GM19239 (cell line): Measurements from ENCODE around the gene DRC7.
"Not testable (repeated sequence)": the region's sequence is repeated elsewhere in the genome, so short reads cannot be mapped to it uniquely, and the experiment has no call there.

ENCODE experiments used
- DNase-seq: peaks from one replicate; pipeline ENCODE4 v3.0.0; 2011; ENCODE audit warnings: low spot score; ENCODE audit not compliant: insufficient read length
- FAIRE-seq: peaks from 2 replicates; lab custom pipeline; 2011; peaks lifted over from hg19 to GRCh38; lab: Jason Lieb, UNC

Gene DRC7

DNA sequence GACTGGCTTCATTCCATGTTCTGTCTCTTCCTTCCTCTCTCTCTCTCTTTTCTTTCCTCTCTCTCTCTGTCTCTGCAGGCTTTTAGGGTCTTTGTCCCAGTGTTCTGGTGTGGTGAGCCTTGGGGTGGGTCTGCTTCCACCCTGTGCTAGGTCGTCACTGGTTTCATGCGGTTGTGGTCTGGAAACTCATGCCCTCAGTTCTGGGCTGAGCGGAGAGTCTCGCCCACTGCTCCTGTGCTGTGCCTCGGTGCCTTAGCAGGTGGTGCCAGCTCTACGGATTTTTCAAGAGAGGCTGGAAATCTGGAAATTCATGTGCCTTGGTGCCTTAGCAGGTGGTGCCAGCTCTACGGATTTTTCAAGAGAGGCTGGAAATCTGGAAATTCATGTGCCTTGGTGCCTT, 51.7 kb downstream of the DRC7 start:
- FAIRE-seq, DNase-seq: not testable (repeated sequence)

- no peak for DNase-seq
- no peak for FAIRE-seq
Measured at GRCh38 chr16:57747091-57747490, 52.5 kb downstream of the DRC7 start.

- FAIRE-seq (no peak), DNase-seq (no peak)
Measured at GRCh38 chr16:57747496-57747895, 52.9 kb downstream of the DRC7 start.

DNA sequence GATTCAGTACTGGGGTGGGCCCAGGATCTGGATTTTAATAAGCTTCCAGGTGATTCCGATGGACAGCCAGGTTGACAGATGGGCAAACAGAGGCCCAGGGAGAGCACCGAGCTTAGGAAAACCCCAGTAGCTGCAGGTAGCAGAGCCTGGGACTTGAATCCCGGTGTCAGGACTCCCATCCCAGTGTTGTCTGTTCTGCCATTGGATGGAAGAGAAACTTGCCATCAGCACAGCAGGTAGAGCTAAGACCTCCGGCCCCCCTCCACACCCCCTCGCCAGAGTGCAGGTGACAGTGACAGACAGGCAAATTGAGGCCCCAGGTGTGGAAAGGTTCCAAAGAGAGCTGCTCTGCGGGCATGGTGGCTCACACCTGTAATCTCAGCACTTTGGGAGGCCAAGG, 53.4 kb downstream of the DRC7 start:
- FAIRE-seq: no peak
- no peak for DNase-seq

DNA sequence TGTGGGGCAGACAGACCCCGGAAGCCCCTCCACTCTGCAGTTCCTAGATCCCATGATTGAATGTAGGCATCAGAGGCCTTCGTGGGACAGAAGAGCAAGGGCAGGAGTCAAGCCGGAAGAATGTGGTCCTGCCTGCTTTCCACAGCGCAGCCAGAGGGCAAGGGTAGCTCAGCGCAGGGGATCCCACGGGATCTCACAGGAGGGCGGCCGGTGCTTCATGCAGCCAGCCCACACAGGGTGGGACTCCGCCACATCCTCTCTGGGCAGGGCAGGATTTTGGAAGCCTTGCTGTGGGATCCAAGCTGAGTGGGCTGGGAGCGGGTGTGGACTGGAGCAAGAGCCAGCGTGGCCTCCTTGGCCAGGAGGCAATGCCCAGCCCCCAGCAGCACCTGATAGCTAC, 54.0 kb downstream of the DRC7 start:
- DNase-seq (no peak), FAIRE-seq (no peak)

GRCh38 chr16:57749101-57749692, 54.6 kb downstream of the DRC7 start:
- DNase-seq (no peak), FAIRE-seq (no peak)

DNA sequence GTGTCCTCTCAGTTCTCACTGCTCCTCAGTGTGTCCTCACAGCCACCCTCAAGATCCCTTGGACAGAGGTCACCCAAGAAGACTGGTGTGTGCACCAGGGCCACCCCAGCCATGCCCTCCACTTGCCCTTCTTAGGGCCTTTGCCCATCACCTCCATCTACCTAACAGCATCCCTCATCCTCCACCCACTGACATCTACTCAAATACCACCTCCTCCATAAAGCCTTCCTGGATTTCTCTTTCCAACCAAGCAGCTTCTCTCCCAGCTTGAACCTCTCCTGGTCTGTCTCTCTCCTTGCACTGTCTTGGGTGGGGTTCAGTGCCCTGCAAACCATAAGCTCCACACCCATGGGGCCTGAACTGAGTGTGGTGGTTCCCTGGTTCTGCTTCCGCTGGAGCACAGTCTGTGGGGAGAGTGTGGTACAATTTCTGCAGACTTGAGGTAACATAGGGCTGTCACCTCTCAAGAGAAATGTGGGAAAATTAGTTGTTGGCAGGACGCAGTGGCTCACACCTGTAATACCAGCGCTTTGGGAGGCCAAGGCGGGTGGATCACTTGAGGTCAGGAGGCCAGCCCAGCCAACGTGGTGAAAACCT, 55.3 kb downstream of the DRC7 start:
- no peak for FAIRE-seq
- DNase-seq: no peak

GRCh38 chr16:57750796-57751538, 56.4 kb downstream of the DRC7 start:
- FAIRE-seq (no peak), DNase-seq (no peak)

- DNase-seq: no peak
- FAIRE-seq: no peak
Measured at GRCh38 chr16:57751539-57752202, 57.1 kb downstream of the DRC7 start.

- no peak for FAIRE-seq
- DNase-seq: no peak
Measured at GRCh38 chr16:57752203-57752580, 57.6 kb downstream of the DRC7 start.

DNA sequence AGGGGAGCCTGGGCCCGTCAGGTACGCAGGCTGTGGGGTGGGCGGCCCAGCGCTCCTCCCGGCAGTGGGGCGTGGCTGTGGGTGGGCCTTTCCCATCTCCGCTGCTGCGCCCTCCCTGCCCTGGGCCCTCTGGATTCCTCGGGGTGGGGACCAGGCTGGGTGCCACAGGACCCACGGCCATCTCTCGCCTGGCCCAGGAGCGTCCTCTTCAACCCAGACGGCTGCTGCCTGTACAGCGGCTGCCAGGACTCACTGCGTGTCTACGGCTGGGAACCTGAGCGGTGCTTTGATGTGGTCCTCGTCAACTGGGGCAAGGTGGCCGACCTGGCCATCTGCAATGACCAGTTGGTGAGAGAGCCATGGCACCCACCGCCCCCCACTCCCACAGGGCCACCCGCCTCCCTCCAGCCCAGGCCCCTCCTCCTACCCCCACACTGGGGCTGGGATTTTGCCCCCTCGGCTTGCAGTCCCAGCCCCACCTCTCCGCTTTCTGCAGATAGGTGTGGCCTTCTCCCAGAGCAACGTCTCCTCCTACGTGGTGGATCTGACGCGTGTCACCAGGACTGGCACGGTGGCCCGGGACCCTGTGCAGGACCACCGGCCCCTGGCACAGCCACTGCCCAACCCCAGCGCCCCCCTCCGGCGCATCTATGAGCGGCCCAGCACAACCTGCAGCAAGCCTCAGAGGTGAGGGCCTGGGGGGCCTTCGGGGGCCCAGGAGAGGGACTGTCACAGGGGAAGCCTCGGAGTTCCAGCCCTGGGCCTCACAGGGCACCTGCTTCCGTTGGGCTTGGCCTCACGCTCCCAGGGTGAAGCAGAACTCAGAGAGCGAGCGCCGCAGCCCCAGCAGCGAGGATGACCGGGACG, 58.2 kb downstream of the DRC7 start:
- FAIRE-seq: no peak
- no peak for DNase-seq

DNA sequence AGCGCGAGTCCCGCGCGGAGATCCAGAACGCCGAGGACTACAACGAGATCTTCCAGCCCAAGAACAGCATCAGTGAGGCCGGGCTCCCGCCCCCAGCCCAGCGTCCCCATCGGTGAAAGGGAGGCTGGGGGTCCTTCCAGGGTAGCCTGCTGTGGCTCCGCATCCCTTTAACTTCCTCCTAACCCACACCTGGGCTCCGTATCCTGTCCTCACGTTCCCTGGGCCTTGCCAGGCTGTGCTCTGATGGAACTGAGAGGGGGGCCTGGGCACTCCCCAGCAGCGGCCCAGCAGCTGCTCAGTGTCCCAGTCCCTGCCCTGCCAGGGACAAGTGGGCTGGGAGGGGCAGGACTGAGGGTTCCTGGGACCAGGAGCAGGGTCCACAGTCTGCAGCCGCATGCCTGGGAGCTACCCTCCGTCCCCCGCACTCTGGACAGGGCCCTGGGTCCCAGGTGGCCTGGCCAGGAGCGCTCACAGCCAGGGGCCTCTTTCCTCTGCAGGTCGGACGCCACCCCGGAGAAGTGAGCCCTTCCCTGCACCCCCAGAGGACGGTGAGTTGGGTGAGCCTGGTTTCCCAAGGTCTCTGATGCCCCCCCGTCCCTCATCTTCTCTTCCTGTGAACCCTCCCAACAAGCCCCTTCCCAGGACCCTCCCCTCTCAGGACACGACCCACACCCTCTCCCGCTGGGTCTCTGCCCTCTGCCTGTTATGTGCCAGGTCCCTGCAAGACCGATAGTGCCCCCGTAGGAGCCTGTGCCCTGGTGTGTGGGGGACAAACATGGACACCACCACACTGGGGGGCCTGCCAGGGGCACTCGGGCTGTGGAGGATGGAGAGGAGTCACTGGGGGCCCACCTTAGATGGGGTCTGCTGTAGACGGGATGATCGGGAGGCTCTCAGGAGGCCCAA, 59.1 kb downstream of the DRC7 start:
- no peak for FAIRE-seq
- DNase-seq: no peak

DNA sequence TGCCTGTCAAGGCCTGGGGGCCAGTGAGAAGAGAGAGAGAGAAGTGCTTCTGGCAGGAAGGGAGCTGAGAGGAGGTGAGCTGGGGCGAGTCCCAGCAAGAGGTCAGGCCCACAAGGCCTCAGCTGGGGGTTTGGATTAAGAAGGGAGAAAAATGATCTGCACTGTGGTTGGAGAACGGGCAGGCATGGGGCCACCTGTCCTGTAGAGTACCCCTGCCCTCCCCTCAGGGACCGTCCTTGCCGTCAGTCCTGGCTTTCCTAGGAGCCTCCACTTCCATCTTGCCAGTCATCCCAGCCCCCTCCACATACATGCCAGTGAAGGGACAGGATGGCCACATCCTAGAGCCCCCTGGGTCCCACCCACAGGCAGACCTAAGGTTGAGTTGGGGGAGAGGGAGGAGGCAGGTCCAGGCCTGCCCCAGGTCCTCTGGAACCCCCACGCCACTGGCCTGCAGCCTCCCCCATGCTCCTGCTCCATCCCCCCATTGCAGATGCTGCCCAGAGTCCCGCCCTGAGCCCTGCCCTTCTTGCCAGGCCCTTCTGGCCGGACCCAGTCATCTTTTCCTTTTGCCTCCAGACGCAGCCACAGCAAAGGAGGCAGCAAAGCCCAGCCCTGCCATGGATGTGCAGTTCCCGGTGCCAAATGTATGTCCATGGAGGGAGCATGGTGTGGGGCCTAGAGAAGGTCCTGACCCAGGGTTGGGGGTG, 59.9 kb downstream of the DRC7 start:
- FAIRE-seq (no peak), DNase-seq (no peak)

GRCh38 chr16:57755061-57755684, 60.6 kb downstream of the DRC7 start:
- DNase-seq (no peak), FAIRE-seq (no peak)

DNA sequence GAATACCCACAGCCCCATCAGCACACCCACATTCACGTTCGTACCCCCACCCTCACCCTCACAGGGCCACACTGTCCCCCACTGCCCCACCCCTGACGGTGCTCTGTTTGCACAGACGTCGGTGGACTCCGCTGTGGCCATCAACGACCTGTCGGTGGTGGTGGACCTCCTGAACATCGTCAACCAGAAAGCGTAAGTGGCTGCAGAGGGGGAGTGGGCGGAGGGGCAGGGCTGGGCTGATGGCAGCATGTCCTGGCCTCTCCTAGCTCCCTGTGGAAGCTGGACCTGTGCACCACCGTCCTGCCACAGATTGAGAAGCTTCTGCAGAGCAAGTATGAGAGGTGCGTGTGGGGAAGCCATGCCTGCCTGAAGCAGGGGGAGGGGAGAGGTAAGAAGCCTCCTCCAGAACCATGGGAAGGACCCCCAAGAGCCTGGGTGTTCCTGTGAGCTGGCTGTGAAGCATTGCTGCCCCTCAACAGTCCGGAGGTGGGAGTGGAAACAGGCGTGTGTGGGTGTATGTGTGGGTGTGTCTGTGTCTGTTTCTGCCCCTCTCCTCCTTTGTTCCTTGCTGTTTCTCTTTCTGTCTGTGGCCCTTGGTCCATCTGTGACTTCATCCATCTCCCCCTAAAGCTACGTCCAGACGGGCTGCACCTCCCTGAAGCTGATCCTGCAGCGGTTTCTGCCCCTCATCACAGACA, 61.3 kb downstream of the DRC7 start:
- no peak for FAIRE-seq

GRCh38 chr16:57756424-57757325, 62.1 kb downstream of the DRC7 start:
- DNase-seq: no peak
- no peak for FAIRE-seq

More for the DNA sequence above, 61.3 kb downstream of the DRC7 start:
- DNase-seq: no peak
